ENCODE data around the gene CLTCL1. TPM values are rescaled to one million over a fixed set of nuclear protein-coding genes. Genes with fewer than 3 reads are reported as not detected.

CLTCL1 gene
- total RNA-seq: 1 to 10 TPM in 2 of 3 donors, under 1 TPM in 1; 0.86 to 1.2 (median 1.2) TPM
- total RNA-seq (2013): 0.95 TPM

GRCh38 chr22:19291580-19292457, at the start of gene CLTCL1:
CLTCL1 (minus strand) TSS chr22:19291719; CDS start chr22:19291641, 78 bp downstream.
- DNase-seq: peak; percentile 57 to 76
- WGBS (ENCODE audit: insufficient coverage): 1% methylated on average over 65 of the region's 74 CpGs
- peak within 1 kb of the TSS; percentile 84 for H3K4me3 ChIP-seq (ENCODE audit: low read length)
- Mint-ChIP-seq H3K4me1 (peaks cover 22 to 26% of the 10 kb centered on the region in 2 donors), H3K36me3 (no peaks in the 10 kb centered on the region), H3K27me3 (ENCODE audit: low read depth in 2 of 2) (peaks cover 18 to 42% of the 10 kb centered on the region in 2 donors), H3K27ac (peak within 1 kb of the TSS; percentile 41 to 75), H3K4me3 (peak within 1 kb of the TSS; percentile 87), H3K9me3 (no peaks in the 10 kb centered on the region)
- intact Hi-C loops (cut with micrococcal nuclease): loop anchor here (5.0 to 10.0 kb wide), 2 partner anchors 170 to 183 kb away; partner anchors contain the start of genes CDC45, DGCR2 and UFD1
- peaks cover 18% of the 10 kb centered on the region for H3K4me1 ChIP-seq (ENCODE audit: control insufficient read depth, insufficient read depth, low read length)
- peak; percentile 78 to 84 (median 81) for ATAC-seq
- H3K36me3 ChIP-seq (ENCODE audit: control insufficient read depth, insufficient read depth, low read length): no peaks in the 10 kb centered on the region
- H3K9me3 ChIP-seq (ENCODE audit: control insufficient read depth, insufficient read depth, low read length): no peaks in the 10 kb centered on the region
- H3K27me3 ChIP-seq (ENCODE audit: control insufficient read depth, insufficient read depth, low read length): peaks cover 22% of the 10 kb centered on the region
- no peak for TF ChIP-seq CTCF (IDR thresholded peaks at IDR 0.05)
- H3K27ac ChIP-seq (ENCODE audit: low read length): peak within 1 kb of the TSS; percentile 43

- no peak for DNase-seq
- no CpG with 5 or more reads among the region's 2 CpGs for WGBS (ENCODE audit: insufficient coverage)
- H3K36me3 ChIP-seq (ENCODE audit: control insufficient read depth, insufficient read depth, low read length): peaks cover 62% of the 10 kb centered on the region
- H3K27ac ChIP-seq (ENCODE audit: low read length): no peak overlapping the region
- Mint-ChIP-seq H3K27ac (no peak overlapping the region), H3K9me3 (peaks cover 13 to 31% of the 10 kb centered on the region in 2 donors), H3K4me3 (no peak overlapping the region), H3K4me1 (peaks cover 19 to 24% of the 10 kb centered on the region in 2 donors), H3K36me3 (peaks cover 76% of the 10 kb centered on the region), H3K27me3 (ENCODE audit: low read depth in 2 of 2) (no peaks in the 10 kb centered on the region)
- no peaks in the 10 kb centered on the region for H3K4me1 ChIP-seq (ENCODE audit: control insufficient read depth, insufficient read depth, low read length)
- no peak for TF ChIP-seq CTCF (IDR thresholded peaks at IDR 0.05)
- intact Hi-C loops (cut with micrococcal nuclease): no loop called here
- no peaks in the 10 kb centered on the region for H3K27me3 ChIP-seq (ENCODE audit: control insufficient read depth, insufficient read depth, low read length)
- H3K4me3 ChIP-seq (ENCODE audit: low read length): no peak overlapping the region
- H3K9me3 ChIP-seq (ENCODE audit: control insufficient read depth, insufficient read depth, low read length): peaks cover 31% of the 10 kb centered on the region
- no peak for ATAC-seq
Observed at GRCh38 chr22:19337137-19337536, 45.6 kb upstream of the CLTCL1 start.

- ATAC-seq (no peak), DNase-seq (no peak)
- Mint-ChIP-seq H3K27me3 (ENCODE audit: low read depth in 2 of 2) (no peaks in the 10 kb centered on the region), H3K4me3 (no peak overlapping the region), H3K36me3 (peaks cover 84% of the 10 kb centered on the region), H3K27ac (no peak overlapping the region), H3K4me1 (peaks cover 14 to 18% of the 10 kb centered on the region in 2 donors), H3K9me3 (peaks cover 13 to 31% of the 10 kb centered on the region in 2 donors)
- 97% methylated on average over 7 of the region's 7 CpGs for WGBS (ENCODE audit: insufficient coverage)
- intact Hi-C loops (cut with micrococcal nuclease): no loop called here
- no peak for TF ChIP-seq CTCF (IDR thresholded peaks at IDR 0.05)
- Histone ChIP-seq H3K4me1 (ENCODE audit: control insufficient read depth, insufficient read depth, low read length) (no peaks in the 10 kb centered on the region), H3K4me3 (ENCODE audit: low read length) (no peak overlapping the region), H3K9me3 (ENCODE audit: control insufficient read depth, insufficient read depth, low read length) (peaks cover 31% of the 10 kb centered on the region), H3K27me3 (ENCODE audit: control insufficient read depth, insufficient read depth, low read length) (no peaks in the 10 kb centered on the region), H3K36me3 (ENCODE audit: control insufficient read depth, insufficient read depth, low read length) (peaks cover 68% of the 10 kb centered on the region), H3K27ac (ENCODE audit: low read length) (no peak overlapping the region)
Observed at GRCh38 chr22:19336133-19337075, 44.9 kb upstream of the CLTCL1 start.

Data from natural killer cell (primary cell).